ENCODE data around the gene GATAD2A. TPM values are rescaled to one million over a fixed set of nuclear protein-coding genes. Genes with fewer than 3 reads are reported as not detected.
A peak's percentile ranks its signal among the peaks of the same experiment; 100 is the strongest.

Gene GATAD2A
- total and polyA plus RNA-seq, 9 of the 15 experiments (the other 6 are each of a cell fraction or from before 2014, with no cell fraction given), result 2.4 to 226 (median 44.2) TPM

GRCh38 chr19:19388568-19389555 lies 16.6 kb upstream of the GATAD2A start (continued):
- TF ChIP-seq MYNN (IDR thresholded peaks at IDR 0.05) (0 out of 2 replicates have a peak, but pooled peaks have one; percentile 24), MYNN (CRISPR knock-in tag; IDR thresholded peaks at IDR 0.05) (no peak), YY1 (IDR thresholded peaks at IDR 0.05; ENCODE audit: borderline replicate concordance in 1 of 3, control insufficient read depth in 1 of 3, extremely low read depth in 1 of 3, insufficient read depth in 3 of 3, insufficient read length in 1 of 3, insufficient replicate concordance in 2 of 3, low read depth in 1 of 3, low read length in 2 of 3) (peak in 1 of 3 experiments; percentile 45), FOXA1 (IDR thresholded peaks at IDR 0.05; ENCODE audit: borderline replicate concordance) (no peak), ZNF561 (CRISPR knock-in tag; conservative IDR thresholded peaks at IDR 0.05) (no peak), TOE1 (IDR thresholded peaks at IDR 0.05; ENCODE audit: borderline replicate concordance) (no peak), TOE1 (CRISPR knock-in tag; IDR thresholded peaks at IDR 0.05; ENCODE audit: borderline replicate concordance, low read depth) (no peak), NFIC (IDR thresholded peaks at IDR 0.05) (0 out of 2 replicates have a peak, but pooled peaks have one; percentile 4), ARID3B (CRISPR knock-in tag; IDR thresholded peaks at IDR 0.05; ENCODE audit: borderline replicate concordance) (no peak), PHB (CRISPR knock-in tag; IDR thresholded peaks at IDR 0.05) (no peak), ARNT (IDR thresholded peaks at IDR 0.05) (no peak), ZNF217 (CRISPR knock-in tag; IDR thresholded peaks at IDR 0.05) (no peak), ADNP (tag; IDR thresholded peaks at IDR 0.05) (no peak)
- TF ChIP-seq, protein P1, sequence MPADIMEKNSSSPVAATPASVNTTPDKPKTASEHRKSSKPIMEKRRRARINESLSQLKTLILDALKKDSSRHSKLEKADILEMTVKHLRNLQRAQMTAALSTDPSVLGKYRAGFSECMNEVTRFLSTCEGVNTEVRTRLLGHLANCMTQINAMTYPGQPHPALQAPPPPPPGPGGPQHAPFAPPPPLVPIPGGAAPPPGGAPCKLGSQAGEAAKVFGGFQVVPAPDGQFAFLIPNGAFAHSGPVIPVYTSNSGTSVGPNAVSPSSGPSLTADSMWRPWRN (IDR thresholded peaks at IDR 0.05; ENCODE audit: low read depth), result no peak
- TF ChIP-seq, protein P2, sequence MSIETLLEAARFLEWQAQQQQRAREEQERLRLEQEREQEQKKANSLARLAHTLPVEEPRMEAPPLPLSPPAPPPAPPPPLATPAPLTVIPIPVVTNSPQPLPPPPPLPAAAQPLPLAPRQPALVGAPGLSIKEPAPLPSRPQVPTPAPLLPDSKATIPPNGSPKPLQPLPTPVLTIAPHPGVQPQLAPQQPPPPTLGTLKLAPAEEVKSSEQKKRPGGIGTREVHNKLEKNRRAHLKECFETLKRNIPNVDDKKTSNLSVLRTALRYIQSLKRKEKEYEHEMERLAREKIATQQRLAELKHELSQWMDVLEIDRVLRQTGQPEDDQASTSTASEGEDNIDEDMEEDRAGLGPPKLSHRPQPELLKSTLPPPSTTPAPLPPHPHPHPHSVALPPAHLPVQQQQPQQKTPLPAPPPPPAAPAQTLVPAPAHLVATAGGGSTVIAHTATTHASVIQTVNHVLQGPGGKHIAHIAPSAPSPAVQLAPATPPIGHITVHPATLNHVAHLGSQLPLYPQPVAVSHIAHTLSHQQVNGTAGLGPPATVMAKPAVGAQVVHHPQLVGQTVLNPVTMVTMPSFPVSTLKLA (conservative IDR thresholded peaks at IDR 0.05), result 0 out of 4 replicates have a peak, but pooled peaks have one; percentile 22 to 36
